HFFc6 (cell line): ENCODE data around the gene WFDC8. TPM values are rescaled to one million over a fixed set of nuclear protein-coding genes. Genes with fewer than 3 reads are reported as not detected.
A peak's percentile ranks its signal among the peaks of the same experiment; 100 is the strongest.

Experiments used
- DNase-seq: peaks from one replicate; pipeline ENCODE4 v3.0.0-alpha.2; 2018
- H3K27ac Mint-ChIP-seq: 2 replicates; pipeline ENCODE4 v1.8.0; 2020; ENCODE audit warnings: mild to moderate bottlenecking, mixed read lengths
- H3K27me3 Mint-ChIP-seq: 2 replicates; pipeline ENCODE4 v1.8.0; 2021; ENCODE audit warnings: mild to moderate bottlenecking, moderate library complexity, mixed read lengths; ENCODE audit not compliant: insufficient read depth
- H3K36me3 Mint-ChIP-seq: 2 replicates; pipeline ENCODE4 v1.8.0; 2021; ENCODE audit warnings: low read depth, mixed read lengths
- H3K4me1 Mint-ChIP-seq: 2 replicates; pipeline ENCODE4 v1.8.0; 2020; ENCODE audit warnings: low read depth, mixed read lengths
- H3K4me3 Mint-ChIP-seq: 2 replicates; pipeline ENCODE4 v1.8.0; 2020; ENCODE audit warnings: mild to moderate bottlenecking, moderate library complexity, mixed read lengths
- H3K9me3 Mint-ChIP-seq: 2 replicates; pipeline ENCODE4 v1.8.0; 2020; ENCODE audit warnings: mild to moderate bottlenecking, mixed read lengths
- total RNA-seq, 6 experiments: library from RNA; stranded (reverse); fragmentation: NEBNext Ultra II Directional; extraction: Animal tissue kit (Norgen Biotek cat#: 25700); gene quantifications; 2 replicates in 1 of 6; 3 replicates in 5 of 6; pipeline ENCODE4 v1.2.3, GENCODE V29; 2021
- TF ChIP-seq, protein P1 (sequence below): fragments of 200-600 bp; sonication (generic); IDR thresholded peaks from 2 replicates; pipeline ENCODE4 v1.5.0; 2021; ENCODE audit warnings: antibody characterized with exemption, mild to moderate bottlenecking

Gene WFDC8
- total RNA-seq, 6 experiments from 2014 or later = not detected

DNA sequence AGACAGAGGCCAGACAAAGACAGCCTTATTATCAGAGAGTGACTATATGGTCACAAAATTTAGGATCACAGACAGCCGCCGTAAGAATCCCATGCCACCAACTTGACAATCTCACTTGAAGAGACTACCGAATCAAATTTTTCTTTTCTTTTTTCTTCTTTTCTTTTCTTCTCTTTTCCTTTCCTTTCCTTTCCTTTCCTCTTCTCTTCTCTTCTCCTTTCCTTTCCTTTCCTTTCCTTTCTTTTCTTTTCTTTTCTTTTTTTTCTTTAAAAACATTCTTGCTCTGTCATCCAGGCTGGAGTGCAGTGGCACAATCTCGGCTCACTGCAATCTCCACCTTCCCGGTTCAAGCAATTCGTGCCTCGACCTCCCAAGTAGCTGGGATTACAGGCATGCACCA lies 30.7 kb downstream of the WFDC8 start:
- Mint-ChIP-seq H3K4me1 (no peaks in the 10 kb centered on the region), H3K4me3 (no peak overlapping the region), H3K27me3 (peaks cover 11% of the 10 kb centered on the region), H3K9me3 (no peaks in the 10 kb centered on the region), H3K27ac (no peak overlapping the region), H3K36me3 (no peaks in the 10 kb centered on the region)
- TF ChIP-seq, protein P1, sequence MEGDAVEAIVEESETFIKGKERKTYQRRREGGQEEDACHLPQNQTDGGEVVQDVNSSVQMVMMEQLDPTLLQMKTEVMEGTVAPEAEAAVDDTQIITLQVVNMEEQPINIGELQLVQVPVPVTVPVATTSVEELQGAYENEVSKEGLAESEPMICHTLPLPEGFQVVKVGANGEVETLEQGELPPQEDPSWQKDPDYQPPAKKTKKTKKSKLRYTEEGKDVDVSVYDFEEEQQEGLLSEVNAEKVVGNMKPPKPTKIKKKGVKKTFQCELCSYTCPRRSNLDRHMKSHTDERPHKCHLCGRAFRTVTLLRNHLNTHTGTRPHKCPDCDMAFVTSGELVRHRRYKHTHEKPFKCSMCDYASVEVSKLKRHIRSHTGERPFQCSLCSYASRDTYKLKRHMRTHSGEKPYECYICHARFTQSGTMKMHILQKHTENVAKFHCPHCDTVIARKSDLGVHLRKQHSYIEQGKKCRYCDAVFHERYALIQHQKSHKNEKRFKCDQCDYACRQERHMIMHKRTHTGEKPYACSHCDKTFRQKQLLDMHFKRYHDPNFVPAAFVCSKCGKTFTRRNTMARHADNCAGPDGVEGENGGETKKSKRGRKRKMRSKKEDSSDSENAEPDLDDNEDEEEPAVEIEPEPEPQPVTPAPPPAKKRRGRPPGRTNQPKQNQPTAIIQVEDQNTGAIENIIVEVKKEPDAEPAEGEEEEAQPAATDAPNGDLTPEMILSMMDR = no peak
- DNase-seq = no peak

GRCh38 chr20:45547206-45547770 lies 31.8 kb downstream of the WFDC8 start, which contains the start of gene EPPIN:
TSS of gene EPPIN (minus strand) at chr20:45547401. CDS start at chr20:45547357, 44 bp downstream.
- TF ChIP-seq, protein P1 = no peak
- no peaks in the 10 kb centered on the region for H3K9me3 Mint-ChIP-seq
- no peak within 1 kb of the TSS for H3K4me3 Mint-ChIP-seq
- H3K27ac Mint-ChIP-seq = no peak within 1 kb of the TSS
- no peaks in the 10 kb centered on the region for H3K4me1 Mint-ChIP-seq
- no peaks in the 10 kb centered on the region for H3K36me3 Mint-ChIP-seq
- DNase-seq = no peak
- peaks cover 11% of the 10 kb centered on the region for H3K27me3 Mint-ChIP-seq

DNA sequence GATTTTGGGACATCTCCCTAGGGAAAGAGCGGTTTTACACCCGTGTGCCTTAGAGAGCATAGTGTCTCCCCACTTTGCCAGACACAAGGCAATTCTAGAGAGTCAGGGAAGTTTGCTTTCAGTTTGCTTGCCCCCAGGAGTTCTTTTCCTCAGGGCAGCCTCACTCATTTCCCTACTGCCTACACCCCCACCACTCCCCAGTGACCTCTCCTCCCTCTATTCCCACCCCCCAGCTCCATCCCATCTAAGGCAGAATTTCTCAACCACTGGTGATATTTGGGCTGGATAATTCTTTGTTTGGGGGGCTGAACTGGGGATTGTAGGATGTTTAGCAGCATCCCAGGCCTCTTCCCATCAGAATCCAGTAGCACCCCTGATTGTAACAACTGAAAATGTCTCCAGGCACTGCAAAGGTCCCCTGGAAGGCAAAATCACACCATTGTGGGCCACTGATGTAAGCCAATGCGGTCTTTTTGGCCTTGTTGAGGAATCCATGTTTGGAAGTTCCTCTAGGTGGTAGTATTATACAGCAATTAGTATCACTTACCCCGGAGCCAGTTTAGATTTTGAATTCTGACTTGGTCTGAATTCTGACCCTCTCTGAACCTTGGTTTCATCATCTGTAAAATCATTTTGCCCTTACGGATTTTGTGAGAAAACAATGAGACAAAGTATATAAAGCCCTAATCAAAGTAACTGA lies 33.2 kb downstream of the WFDC8 start:
- H3K4me3 Mint-ChIP-seq = no peak overlapping the region
- H3K4me1 Mint-ChIP-seq = no peaks in the 10 kb centered on the region
- no peaks in the 10 kb centered on the region for H3K36me3 Mint-ChIP-seq
- no peaks in the 10 kb centered on the region for H3K9me3 Mint-ChIP-seq
- peaks cover 11% of the 10 kb centered on the region for H3K27me3 Mint-ChIP-seq
- H3K27ac Mint-ChIP-seq = no peak overlapping the region
- TF ChIP-seq, protein P1 = peak; percentile 60
- peak; percentile 14 for DNase-seq

GRCh38 chr20:45545351-45545750 lies 33.7 kb downstream of the WFDC8 start:
- TF ChIP-seq, protein P1 = no peak
- Mint-ChIP-seq H3K27ac (no peak overlapping the region), H3K4me1 (no peaks in the 10 kb centered on the region), H3K27me3 (peaks cover 11% of the 10 kb centered on the region), H3K36me3 (no peaks in the 10 kb centered on the region), H3K4me3 (no peak overlapping the region), H3K9me3 (no peaks in the 10 kb centered on the region)
- DNase-seq = no peak

GRCh38 chr20:45539382-45539781 lies 39.7 kb downstream of the WFDC8 start, which contains the start of gene WFDC6:
TSS of gene WFDC6 (minus strand) at chr20:45539482. CDS start at chr20:45539407, 75 bp downstream.
- Mint-ChIP-seq H3K36me3 (no peaks in the 10 kb centered on the region), H3K27me3 (peaks cover 8% of the 10 kb centered on the region; the same call in 1 of the 2 replicates), H3K4me1 (peaks cover 4% of the 10 kb centered on the region; the same call in 1 of the 2 replicates), H3K9me3 (no peaks in the 10 kb centered on the region), H3K27ac (no peak within 1 kb of the TSS), H3K4me3 (no peak within 1 kb of the TSS)
- TF ChIP-seq, protein P1 = no peak
- DNase-seq = no peak
